ENCODE data around the gene GPX2.
A peak's percentile ranks its signal among the peaks of the same experiment; 100 is the strongest.

Gene GPX2

DNA sequence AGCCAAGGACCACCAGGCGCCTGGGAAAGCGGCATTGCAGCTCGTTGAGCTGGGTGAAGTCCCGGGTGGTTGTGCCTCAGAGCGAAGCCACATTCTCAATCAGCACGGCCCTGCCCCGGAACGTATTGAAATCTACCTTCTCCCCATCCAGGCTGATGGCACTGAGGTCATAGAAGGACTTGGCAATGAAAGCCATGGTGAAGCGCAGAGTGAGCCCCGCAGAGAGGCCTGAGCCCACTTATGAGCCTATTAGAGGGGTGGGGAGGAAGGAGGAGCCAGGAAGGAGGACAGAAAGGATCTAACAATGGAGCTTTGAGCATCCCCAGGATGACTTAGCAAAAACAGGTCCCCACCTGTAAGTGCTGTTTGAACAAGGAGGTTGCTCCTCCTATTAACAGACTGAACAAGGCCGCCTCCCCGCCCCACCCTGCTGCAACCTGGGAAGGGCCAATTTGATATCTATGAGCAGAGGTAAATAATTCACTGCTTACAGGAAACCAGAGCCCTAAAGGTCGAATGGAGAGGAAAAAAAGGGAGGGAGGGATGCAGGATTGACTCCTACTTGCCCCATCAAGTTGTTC, at the start of gene GPX2:
GPX2 (minus strand) TSS at position 215 of the 581 bp plus-strand sequence; CDS start at position 196, 19 bp downstream.
- no peak for DNase-seq

DNA sequence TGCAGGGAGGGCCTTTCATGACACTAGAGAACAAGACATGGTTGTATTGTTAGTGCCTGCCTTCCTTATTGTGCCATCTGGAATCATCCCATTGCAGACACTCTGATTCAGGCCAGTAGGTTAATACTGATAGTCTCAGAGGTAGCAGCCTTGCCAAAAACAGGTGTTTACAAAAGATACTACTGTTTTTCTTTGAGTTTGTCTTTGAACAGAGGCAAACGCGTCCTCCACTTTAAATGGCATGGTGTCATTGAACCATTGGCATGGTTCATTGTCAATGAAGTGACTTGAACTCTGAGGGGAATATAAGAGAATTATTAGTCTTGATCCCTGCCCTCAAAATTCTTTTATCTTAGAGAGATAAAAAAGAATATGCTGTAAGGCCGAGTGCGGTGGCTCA, 48.4 kb upstream of the GPX2 start:
- no peak for DNase-seq

DNA sequence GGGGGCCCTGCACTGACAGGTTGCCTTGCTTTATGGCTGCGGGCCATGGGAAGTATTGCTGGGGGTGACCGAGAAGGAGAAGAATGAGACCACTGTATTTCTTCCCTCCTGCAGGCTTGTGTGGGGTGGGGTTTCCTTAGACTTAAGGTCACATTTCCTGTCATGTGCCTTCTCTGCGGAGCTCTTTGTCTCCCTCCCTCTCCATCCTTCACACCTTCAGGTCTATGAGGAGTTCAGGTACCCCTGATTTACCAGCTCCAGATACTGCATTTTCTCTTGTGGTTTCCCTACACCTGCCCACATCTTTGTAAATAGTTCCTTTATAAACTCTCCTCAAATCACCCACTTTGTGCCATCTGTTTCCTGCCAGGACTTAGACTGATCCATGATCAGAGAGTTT, 47.8 kb upstream of the GPX2 start:
- peak in 1 of 2 donors; percentile 27 for DNase-seq

DNA sequence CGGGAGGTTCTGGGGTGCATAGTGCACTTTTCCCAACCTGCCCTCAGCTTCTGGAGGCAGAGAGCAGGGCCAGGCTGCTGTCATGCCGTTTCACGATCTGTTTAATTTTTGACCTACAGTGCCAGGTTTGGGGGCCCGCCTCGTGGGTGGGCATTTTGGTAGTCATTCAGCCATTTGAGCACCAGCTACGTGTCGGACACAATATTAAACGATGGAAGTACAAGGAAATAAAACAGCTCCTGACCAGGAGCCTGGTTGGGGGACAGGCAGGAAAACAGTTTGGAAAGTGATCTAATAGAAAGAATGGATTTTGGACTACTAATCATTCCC, 44.9 kb upstream of the GPX2 start:
- no peak for DNase-seq

DNA sequence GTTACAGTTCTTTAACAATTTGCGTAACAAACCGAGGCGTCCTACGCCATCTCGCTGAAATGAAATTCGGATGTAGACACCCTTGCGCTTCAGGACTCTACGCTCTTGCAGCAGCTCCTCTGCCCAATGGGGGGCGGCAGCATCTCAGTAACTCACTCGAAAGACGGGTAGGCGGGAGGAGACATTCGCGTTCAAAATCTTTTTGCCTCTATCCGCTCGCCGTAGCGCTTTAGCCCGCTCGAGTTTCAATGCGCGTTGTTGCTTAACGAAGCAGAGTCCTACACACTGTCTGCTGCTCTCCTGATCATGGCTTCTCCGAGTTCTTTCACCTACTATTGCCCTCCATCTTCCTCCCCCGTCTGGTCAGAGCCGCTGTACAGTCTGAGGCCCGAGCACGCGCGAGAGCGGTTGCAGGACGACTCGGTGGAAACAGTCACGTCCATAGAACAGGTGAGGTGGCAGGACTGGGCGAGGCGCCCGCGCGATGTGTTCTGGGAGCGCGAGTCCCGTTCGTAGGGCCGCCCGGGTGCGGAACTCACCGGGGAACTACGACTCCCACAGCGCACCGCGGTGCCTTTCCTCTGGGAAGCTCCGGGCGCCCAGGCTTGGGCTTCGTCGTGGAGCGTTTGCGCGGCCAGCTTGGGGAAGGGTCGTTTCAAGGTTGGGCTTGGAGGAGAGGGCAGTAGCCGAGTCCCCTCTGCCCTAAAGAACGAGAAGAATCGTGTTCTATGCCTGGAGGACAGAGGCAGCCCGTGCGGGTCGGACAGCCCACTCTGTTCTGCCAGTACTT, 44.3 kb upstream of the GPX2 start, which contains the start of gene FNTB:
FNTB (plus strand) TSS at position 248 of the 790 bp plus-strand sequence; CDS start at position 307, 59 bp downstream.
- peak; percentile 93 to 94 for DNase-seq

DNA sequence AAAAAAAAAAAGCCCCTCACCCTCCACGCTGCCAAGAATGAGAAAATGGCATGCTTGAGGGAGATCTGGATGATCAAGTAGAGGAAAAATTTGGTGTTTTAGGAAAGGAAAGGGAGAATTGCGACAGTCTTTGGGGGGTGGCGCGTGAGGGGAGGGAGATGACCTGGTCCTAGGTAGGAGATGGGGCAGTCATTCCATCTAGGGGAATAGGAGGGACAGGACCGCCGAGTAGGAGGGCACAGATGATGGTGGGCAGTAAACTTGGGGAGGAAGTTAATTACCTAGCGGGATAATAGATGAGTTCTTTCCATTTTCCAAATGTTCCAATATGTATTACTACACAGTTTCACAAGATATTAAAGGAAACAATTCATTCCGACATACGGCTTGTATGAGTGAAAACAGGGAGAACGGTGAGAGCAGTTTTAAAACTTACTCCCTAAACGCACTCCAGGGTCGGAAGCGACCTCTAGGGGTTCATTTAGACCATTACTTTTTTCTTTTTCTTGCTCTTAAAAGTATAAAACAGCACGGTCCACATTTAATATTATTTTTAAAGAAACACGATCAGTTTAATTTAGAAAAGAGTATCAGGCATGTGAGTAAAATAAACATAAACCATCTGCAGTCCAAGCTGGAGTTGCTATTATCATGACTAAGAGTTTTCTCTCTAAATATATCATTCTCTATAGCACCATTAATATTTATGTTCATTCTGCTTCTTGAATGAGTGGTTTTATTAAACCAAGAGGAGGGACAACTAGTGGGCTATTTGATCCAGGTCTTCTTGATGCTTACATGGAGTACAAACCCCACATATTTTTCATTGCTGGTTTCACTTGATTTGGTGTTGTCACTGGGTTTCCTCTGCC, 41.1 kb upstream of the GPX2 start:
- peak; percentile 28 to 66 for DNase-seq

DNA sequence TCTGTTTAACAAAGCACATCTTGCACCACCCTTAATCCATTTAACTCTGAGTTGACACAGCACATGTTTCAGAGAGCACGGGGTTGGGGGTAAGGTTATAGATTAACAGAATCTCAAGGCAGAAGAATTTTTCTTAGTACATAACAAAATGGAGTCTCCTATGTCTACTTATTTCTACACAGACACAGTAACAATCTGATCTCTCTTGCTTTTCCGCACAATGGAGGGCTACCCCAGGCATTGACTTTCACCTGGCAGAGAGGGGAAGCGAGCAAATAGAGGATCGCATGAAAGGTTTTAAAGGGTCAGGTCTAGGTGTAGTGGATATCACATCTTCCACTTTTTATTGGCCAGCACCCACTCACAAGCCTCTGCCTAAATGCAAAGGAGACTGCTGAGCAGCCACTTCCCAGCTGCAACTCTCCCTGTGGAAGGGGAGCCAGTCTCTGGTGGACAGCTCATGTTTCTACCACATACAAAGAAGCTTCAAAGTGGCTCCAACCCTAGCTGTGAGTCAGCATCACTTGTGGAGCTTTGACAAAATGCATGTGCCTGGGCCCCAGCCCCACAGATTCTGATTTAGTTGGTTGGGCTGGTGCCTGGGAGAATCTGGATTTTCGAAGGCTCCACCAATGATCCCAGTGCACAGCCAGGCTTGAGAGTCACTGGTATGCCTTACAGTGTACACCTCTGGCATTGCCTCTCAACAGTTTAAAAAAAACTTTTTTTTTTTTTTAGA, 37.0 kb upstream of the GPX2 start:
- DNase-seq: no peak

DNA sequence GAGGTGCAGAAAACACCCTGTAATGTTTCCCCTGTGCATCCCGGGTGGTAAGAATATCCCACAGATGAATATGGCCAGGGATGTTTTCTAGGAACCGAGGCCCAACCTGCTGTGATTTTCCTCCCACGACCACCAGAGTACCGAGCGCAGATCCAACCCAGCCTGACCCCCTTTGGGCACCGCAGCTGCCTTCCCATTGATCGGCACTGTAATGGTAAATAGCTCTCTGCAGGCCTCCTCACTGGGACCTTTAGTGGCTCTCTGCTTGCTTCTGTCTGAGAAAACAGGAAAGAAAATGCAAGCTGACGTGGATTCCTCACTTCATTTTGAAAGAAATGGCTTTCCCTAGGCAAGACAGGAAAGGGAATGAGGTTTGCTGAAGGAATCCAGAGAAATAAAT, 32.0 kb upstream of the GPX2 start:
- no peak for DNase-seq

DNA sequence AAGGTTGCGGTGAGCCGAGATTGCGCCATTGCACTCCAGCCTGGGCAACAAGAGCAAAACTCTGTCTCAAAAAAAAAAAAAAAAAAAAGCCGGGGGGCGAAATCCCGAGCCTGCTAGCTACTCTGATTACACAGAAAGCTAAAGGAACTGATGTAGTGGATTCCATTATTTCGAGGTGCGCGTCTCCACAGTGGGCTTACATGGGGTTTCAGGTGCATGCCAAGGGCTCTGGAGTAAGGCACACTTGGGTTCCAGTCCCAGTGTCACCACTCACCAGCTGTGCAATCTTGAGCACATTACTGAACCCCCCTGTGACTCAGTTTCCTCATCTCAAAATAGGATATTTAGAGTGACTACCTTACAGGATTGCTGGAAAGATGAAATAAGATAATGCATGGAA, 31.3 kb upstream of the GPX2 start:
- no peak for DNase-seq

DNA sequence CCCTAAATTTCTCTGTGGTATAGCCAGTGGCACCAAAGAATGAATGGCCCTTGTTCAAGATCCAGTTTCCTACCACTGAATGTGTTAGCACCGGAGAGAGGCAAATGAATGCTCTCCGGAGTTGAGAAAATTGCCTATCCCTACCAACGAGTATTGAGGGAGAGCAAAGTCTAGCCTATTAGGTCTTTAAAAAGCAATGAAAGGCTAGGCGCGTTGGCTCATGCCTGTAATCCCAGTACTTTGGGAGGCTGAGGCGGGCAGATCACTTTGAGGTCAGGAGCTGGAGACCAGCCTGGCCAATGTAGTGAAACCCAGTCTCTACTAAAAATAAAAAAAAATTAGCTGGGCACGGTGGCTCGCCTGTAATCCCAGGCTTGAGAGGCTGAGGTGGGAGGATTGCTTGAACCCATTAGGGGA, 30.5 kb upstream of the GPX2 start:
- DNase-seq: no peak

DNA sequence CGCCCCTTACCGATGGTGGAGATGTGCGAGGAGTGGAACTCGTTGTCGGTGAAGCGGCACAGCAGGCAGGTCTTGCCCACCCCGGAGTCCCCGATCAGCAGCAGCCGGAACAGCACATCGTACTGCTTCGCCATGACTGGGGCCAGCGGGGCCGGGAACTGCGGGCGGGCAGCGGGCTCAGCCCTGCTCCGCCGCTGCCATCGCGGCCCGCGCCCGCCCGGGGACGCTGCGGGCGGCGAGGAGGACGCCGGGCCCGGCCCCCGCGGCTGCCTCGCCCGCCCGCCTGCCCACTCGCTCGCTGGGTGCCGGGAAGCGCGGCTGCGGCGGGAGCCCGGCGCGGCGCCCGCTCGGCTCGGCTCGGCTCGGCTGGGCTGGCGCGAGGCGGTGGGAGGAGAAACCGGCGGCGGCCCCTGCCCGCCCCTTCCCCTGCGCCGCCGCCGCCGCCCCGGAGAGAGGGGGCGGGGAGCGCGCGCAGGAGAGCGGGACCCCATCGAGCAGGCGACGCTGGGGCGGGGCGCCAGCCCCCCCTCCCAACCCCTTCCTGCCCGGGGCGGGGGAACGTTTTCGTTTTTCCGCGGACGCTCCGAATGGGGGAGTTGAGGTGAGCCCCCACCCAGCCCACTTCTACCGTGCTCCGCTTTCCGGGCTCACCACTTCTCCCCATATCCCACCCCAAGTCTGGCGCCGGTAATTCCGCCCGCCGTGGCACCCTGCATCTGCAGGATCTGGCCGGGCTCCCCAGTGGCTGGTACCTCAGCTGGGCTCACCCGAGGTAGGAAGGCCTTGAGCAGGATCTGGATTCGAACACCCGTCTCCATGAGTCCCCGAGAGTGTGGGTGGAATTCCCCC, 29.6 kb upstream of the GPX2 start, which contains the start of gene RAB15:
RAB15 (minus strand) TSS at position 394 of the 849 bp plus-strand sequence; CDS start at position 134, 260 bp downstream.
- peak; percentile 32 to 41 for DNase-seq

DNA sequence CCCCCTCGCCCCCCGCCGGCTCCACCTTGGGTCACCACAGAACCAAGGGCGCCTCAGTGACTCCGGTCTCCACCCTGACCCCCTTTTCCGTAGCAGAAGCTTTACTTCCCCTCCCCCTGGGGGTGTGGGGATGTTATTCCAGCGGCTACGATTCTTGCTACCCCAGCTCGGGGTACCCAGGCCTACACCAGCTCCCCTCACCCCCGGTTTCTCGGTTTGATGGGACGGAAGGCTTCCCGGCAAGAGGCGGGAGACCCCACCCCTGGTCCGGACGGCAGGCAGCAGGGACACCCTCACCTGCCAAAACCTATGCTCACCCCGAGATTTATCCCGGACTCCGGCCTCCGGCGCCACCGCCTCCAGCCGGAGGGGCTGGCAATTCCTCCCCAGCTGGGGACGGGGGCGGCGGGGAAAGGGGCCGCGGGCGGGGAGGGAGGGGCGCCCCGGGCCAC, 29.0 kb upstream of the GPX2 start:
- DNase-seq: no peak

DNA sequence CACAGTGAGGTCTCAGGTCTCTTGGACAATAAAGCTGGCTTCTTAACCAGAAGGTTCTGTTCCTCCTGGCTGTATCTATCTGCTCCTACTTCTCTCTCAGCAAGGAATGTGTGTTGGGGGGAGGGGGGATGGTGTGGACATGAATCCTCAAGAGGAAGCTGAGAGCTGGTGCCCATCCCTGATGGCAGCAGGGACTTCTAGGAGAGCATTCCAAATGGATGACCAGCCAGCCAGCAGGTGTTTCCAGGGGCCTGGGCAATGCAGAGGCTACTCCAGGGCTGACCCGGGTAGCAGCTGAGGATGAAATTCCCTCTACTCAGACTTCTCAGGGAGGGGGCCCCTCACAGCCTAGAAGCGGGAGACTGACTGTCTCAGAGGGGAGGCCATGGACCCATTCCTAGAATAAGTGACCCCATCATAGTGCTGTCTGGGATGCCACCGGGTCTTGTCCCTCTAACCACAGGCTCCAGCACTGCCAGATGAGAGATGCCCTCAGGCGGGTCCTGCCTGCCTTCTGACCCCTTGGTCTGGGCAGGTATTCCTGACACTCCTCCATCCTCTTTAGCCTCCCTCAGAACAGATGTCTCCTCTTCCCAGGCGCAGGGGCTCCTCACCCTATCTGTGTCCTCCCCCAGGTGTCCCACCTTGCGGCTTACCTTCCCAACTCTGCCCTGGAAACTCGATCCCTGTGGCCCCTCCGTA, 28.4 kb upstream of the GPX2 start:
- no peak for DNase-seq

DNA sequence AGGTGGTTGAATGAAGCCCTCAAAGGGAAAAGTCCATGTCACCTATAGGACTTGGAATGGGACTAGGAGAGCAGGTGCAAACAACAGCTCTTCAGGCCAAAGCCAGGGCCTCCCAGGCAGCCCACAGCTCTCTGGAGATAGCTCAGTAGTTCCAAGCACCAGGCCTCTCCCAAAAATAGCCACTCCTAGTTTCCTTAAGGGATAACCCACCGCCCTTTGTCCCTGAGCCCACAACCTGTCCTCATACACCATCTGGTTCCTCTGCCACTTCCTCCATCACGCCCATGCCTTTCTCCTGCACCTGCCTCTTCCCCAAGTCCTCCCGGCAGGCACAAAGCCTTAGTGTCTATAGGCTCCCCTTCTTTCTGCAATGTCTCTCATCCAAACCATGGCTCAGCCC, 27.5 kb upstream of the GPX2 start:
- no peak for DNase-seq

DNA sequence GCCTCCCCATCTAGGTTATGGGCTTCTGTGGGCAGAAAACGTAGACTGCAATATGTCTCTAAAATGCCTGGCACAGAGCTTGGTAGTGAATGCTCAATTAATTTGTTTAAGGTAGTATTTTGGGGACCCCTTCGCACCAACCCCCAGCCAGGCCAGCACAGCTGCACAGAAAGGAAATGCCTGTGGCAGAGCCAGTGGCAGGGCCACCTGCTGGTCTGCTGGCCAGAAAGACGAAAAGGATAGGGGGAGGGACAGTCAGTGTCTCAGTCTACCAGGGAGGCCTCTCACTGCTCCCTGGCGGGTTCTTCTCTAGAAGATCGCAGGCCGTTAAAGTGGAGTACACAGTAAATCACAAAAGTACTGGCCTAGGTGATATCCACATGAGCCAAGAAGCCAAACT, 26.1 kb upstream of the GPX2 start:
- DNase-seq: no peak

DNA sequence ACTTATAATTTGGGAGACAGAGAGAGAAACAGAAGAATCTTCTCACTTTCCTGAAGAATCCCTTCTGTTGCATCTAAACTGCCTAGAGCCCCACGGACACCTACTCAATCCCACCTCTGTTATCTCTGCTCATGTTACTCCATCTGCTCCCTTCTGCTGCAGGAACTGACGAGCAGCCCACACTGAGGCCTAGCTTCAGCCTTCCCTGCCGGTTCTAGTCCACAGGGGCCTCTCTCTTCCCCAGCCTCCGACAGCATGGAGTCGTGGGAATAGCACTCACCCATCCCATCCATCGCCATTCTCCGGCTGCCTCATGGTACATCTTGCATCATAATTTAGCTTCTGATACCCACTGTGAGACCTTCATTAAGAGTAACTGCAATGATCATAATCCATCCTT, 25.6 kb upstream of the GPX2 start:
- DNase-seq: no peak

DNA sequence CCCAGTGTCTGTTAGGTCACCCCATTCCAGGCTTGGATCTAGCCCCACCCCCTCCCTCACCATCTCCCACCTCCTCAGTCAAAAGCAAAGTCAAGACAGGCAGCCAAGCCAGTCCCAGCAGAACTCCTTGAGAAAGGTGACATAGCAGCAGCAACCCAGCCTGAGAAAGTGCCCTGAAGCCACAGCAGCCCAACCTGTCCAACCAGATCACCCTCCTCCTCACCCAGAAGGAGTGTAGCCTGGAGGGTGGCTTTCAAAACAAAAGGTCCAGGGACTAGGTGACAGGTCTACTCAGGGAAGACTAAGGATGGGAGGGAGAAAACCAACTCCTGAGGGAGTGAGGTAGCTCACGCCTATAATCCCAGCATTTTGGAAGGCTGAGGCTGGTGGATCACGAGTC, 24.4 kb upstream of the GPX2 start:
- no peak for DNase-seq

DNA sequence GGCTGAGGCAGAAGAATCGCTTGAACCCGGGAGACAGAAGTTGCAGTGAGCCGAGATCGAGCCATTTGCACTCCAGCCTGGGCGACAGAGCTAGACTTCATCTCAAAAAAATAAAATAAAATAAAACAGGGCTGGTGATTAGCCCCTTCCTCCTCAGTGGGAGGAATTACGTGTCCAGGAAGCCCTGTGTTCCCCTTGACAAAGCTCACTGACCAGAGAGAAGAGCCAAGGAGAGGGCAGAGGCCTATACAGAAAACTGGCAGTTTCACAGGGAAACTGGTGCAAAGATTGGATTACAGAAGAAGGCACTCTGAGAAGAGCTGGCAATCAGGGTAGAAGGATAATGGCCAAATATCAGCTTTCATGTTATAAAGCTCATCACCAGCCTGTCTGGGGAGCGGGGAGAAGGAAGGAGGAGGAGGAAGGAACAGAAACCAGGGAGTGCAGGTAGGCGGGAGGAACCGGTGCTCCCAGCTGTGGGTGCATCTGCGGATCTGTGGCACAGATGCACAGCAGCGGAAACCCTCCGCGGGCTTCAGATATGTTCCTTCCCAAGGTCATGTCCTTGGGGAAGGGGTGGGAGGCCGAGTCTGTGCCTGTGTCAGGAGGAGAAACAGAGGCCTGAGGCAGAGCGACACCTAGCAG, 22.9 kb upstream of the GPX2 start:
- DNase-seq: no peak

DNA sequence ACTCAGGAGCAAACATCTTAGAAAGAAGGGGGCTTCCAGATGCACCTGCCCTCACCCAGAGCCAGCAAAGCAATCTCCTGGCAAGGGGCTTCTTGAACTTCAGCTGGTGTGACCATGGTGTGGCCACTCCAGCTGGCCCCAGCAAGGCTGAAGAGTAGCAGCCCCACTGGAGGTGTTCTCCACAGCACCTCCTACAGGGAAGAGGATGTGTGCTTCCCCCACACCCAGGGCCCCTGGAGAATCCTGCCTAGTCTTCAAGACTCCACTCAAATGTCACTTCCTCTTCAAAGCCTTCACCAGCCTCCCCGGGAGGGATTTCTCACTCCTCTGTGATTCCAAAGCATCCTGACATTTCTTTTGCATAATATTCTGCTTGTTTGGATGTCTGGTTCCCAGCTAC, 21.1 kb upstream of the GPX2 start:
- DNase-seq: no peak

DNA sequence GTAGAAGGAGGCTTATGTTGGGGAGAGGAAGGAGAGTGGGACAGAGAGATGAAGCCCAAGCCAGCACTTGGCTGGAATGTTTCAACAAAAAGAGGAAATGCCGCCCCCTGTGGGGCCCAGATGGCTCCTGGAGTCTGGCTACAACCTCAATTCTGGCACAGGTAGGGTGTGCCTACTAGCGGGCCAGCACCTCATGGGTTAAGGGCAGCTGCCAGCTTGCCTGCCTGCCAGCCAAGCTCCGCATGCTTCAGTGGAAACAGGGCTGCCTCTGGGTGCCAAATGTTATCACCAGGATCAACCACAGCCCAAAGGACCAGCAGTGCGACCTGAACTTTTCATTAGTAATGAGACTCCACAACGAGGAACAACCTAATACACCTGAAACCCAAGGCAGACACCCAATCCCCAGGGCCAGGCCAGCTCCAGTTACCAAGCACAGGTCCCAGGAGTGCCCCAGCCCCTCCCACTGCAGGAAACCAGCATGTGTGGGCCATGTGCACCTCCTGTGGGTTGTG, 18.3 kb upstream of the GPX2 start:
- DNase-seq: no peak

All from CD4-positive, alpha-beta T cell treated with Interleukin-1 beta for 1 hour (primary cell).